ENCODE results near the gene MAPT. TPM values are rescaled to one million over a fixed set of nuclear protein-coding genes. Genes with fewer than 3 reads are reported as not detected.

MAPT gene
- total RNA-seq, 1 experiment from 2014 or later = 37.5 TPM

- TF ChIP-seq MAX (IDR thresholded peaks at IDR 0.05) = no peak
- TF ChIP-seq RAD21 (IDR thresholded peaks at IDR 0.05; ENCODE audit: low read depth) = no peak
- TF ChIP-seq POLR2AphosphoS5 (IDR thresholded peaks at IDR 0.05; ENCODE audit: low read depth, low read length) = no peak
- no peak for TF ChIP-seq ZFX (IDR thresholded peaks at IDR 0.05)
- no peak for TF ChIP-seq SRF (IDR thresholded peaks at IDR 0.05; ENCODE audit: low read depth)
- no peak for TF ChIP-seq JUND (IDR thresholded peaks at IDR 0.05)
- TF ChIP-seq TCF7L2 (IDR thresholded peaks at IDR 0.05; ENCODE audit: borderline replicate concordance, extremely low read depth, insufficient read depth, insufficient read length) = no peak
- no peak for DNase-seq (ENCODE audit: low read depth, low spot score)
- no TSS peak for BruUV-seq (replicated peaks)
- no peak overlapping the region for H3K27ac ChIP-seq (ENCODE audit: low read depth, low read length)
- ChIA-PET POLR2A (interaction anchor here (0.6 kb wide), 1 partner anchor 93 kb away, joined by 3 read pairs; no protein-coding TSS in a partner anchor), CTCF (interaction anchor here (2.1 to 3.1 kb wide), 3 partner anchors 19 to 210 kb away, joined by 8 to 46 read pairs (median 14); no protein-coding TSS in a partner anchor), RAD21 (ENCODE audit: low non-redundant PET in 1 of 2, low total read pairs in 2 of 2, uncharacterized antibody in 2 of 2, unreplicated experiment in 2 of 2) (no interaction called here)
- no peaks in the 10 kb centered on the region for H3K9me3 ChIP-seq (ENCODE audit: control insufficient read depth in 1 of 2, insufficient read depth in 1 of 2, low read depth in 1 of 2, low read length in 2 of 2)
- no peaks in the 10 kb centered on the region for H4K20me1 ChIP-seq (ENCODE audit: insufficient read depth)
- H3K4me2 ChIP-seq (ENCODE audit: low read length) = no peak overlapping the region
- H3K9ac ChIP-seq (ENCODE audit: low read length) = no peak overlapping the region
- H3K4me1 ChIP-seq (ENCODE audit: control insufficient read depth in 1 of 2, insufficient read depth in 2 of 2, low read length in 2 of 2) = peaks cover 0 to 6% of the 10 kb centered on the region in 2 experiments; a peak in 2 of 4 replicates
- H3K9me2 ChIP-seq (ENCODE audit: insufficient read depth) = no peaks in the 10 kb centered on the region
- ATAC-seq = no peak
- intact Hi-C loops (cut with micrococcal nuclease) = loop anchor here (10.0 kb wide), 1 partner anchor 636 kb away; no protein-coding TSS in a partner anchor
- H3K4me3 ChIP-seq (replicated peaks in 1 of 2; ENCODE audit: low read depth in 1 of 2, low read length in 2 of 2) = no peak overlapping the region
- H2AFZ ChIP-seq (ENCODE audit: low read depth, low read length, poor library complexity, severe bottlenecking) = no peak overlapping the region
- H3K27me3 ChIP-seq (ENCODE audit: insufficient read depth, low read length) = no peaks in the 10 kb centered on the region
- no peaks in the 10 kb centered on the region for H3K36me3 ChIP-seq (ENCODE audit: control insufficient read depth in 1 of 2, insufficient read depth in 2 of 2, low read length in 2 of 2)
- H3K79me2 ChIP-seq (ENCODE audit: insufficient read depth, low read length) = no peaks in the 10 kb centered on the region
Measured at GRCh38 chr17:45850468-45850867, 43.9 kb upstream of the MAPT start.

- Histone ChIP-seq H3K9ac (ENCODE audit: low read length) (no peak overlapping the region), H3K9me2 (ENCODE audit: insufficient read depth) (no peaks in the 10 kb centered on the region), H3K27me3 (ENCODE audit: insufficient read depth, low read length) (no peaks in the 10 kb centered on the region), H3K4me2 (ENCODE audit: low read length) (no peak overlapping the region), H3K4me3 (replicated peaks in 1 of 2; ENCODE audit: low read depth in 1 of 2, low read length in 2 of 2) (no peak overlapping the region), H3K79me2 (ENCODE audit: insufficient read depth, low read length) (no peaks in the 10 kb centered on the region), H2AFZ (ENCODE audit: low read depth, low read length, poor library complexity, severe bottlenecking) (no peak overlapping the region), H3K27ac (ENCODE audit: low read depth, low read length) (no peak overlapping the region), H3K9me3 (ENCODE audit: control insufficient read depth in 1 of 2, insufficient read depth in 1 of 2, low read depth in 1 of 2, low read length in 2 of 2) (no peaks in the 10 kb centered on the region), H4K20me1 (ENCODE audit: insufficient read depth) (no peaks in the 10 kb centered on the region), H3K36me3 (ENCODE audit: control insufficient read depth in 1 of 2, insufficient read depth in 2 of 2, low read length in 2 of 2) (no peaks in the 10 kb centered on the region), H3K4me1 (ENCODE audit: control insufficient read depth in 1 of 2, insufficient read depth in 2 of 2, low read length in 2 of 2) (peaks cover 0 to 6% of the 10 kb centered on the region in 2 experiments; a peak in 2 of 4 replicates)
- RAD21 ChIA-PET (ENCODE audit: low non-redundant PET in 1 of 2, low total read pairs in 2 of 2, uncharacterized antibody in 2 of 2, unreplicated experiment in 2 of 2) = interaction anchor here in 1 of 2 experiments (0.8 kb wide), 1 partner anchor 211 kb away, joined by 3 read pairs; no protein-coding TSS in a partner anchor
- intact Hi-C loops (cut with micrococcal nuclease) = loop anchor here (10.0 kb wide), 1 partner anchor 636 kb away; no protein-coding TSS in a partner anchor
- no peak for ATAC-seq
- no peak for DNase-seq (ENCODE audit: low read depth, low spot score)
- no TSS peak for BruUV-seq (replicated peaks)
- POLR2A ChIA-PET = no interaction called here
- CTCF ChIA-PET = interaction anchor here (1.3 to 3.1 kb wide), 4 partner anchors 19 to 456 kb away, joined by 4 to 46 read pairs (median 12); no protein-coding TSS in a partner anchor
- TF ChIP-seq CEBPB (IDR thresholded peaks at IDR 0.05; ENCODE audit: low read depth) (no peak), EGR1 (IDR thresholded peaks at IDR 0.05; ENCODE audit: low read depth) (no peak), ZFX (IDR thresholded peaks at IDR 0.05) (no peak), CTCF (IDR thresholded peaks at IDR 0.05 in 2 of 3, conservative IDR thresholded peaks at IDR 0.05 in 1 of 3; ENCODE audit: borderline replicate concordance in 1 of 3, insufficient read depth in 1 of 3, low read depth in 2 of 3, low read length in 2 of 3) (no peak), REST (IDR thresholded peaks at IDR 0.05; ENCODE audit: low read depth) (no peak), CBX3 (IDR thresholded peaks at IDR 0.05; ENCODE audit: low read depth) (no peak), EZH2 (IDR thresholded peaks at IDR 0.05) (no peak), MAX (IDR thresholded peaks at IDR 0.05) (no peak), JUND (IDR thresholded peaks at IDR 0.05) (no peak), POLR2AphosphoS5 (IDR thresholded peaks at IDR 0.05; ENCODE audit: low read depth, low read length) (no peak), EZH2phosphoT487 (IDR thresholded peaks at IDR 0.05; ENCODE audit: borderline replicate concordance) (no peak)
Measured at GRCh38 chr17:45851022-45851421, 43.3 kb upstream of the MAPT start.

All from HCT116 (cell line).